Measurements from ENCODE around the gene ROBO1.

DNA sequence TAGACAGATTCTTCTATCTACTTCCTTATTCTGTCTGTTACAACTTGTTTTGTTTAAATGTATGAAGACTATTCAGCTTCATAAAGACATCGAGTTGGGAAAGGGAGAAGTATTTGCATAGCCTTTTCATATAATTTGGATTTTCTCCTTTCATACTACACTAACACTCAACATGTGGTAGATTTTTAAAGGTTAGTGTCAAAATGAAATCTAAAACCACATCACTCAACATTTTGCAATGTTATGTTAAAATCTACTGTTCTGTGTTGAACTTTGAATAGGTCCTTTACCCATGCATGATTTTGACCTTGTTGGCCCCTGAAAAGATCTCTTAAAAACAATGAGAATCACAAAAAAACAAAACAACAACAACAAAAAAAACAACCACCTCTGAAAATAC is 860.9 kb downstream of the ROBO1 start:
- no peak for TF ChIP-seq POLR2A (IDR thresholded peaks at IDR 0.05; ENCODE audit: low read length)
- no peak for TF ChIP-seq GATA1 (IDR thresholded peaks at IDR 0.05; ENCODE audit: low read depth, low read length)
